GM21381 (cell line): ENCODE measurements around the gene DLG5.
A peak's percentile ranks its signal among the peaks of the same experiment; 100 is the strongest.

Source experiments
- ATAC-seq: cut with Tn5 transposase; IDR thresholded peaks from one replicate; pipeline ENCODE4 v1.9.1; 2021; ENCODE audit warnings: mild to moderate bottlenecking, moderate library complexity; ENCODE audit not compliant: unreplicated experiment

The DLG5 gene

DNA sequence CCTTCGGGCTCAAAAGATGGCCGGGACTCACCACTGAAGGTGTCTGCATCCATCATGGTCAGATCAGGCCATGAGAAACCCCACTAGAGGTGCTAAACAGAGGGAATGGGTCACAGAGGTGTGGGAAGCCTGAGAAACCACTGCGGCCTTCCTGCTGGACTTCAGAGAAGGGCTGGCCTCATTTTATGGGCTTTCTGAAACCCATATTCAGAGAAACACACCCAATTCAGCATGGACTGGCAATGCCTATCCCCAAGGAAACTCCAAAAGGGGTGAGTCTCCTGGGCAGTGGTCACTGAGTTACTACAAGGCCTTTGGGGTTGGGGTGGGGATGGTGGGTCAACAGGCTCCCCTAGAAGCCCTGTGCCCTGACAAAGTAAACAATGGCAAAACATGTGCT is 58.0 kb downstream of the DLG5 start:
- ATAC-seq, result no peak

GRCh38 chr10:77867124-77867719 is 59.3 kb downstream of the DLG5 start:
- ATAC-seq, result no peak

GRCh38 chr10:77866598-77866997 is 60.0 kb downstream of the DLG5 start:
- no peak for ATAC-seq

- no peak for ATAC-seq
These were observed 60.8 kb downstream of the DLG5 start for GRCh38 chr10:77865580-77866324.

DNA sequence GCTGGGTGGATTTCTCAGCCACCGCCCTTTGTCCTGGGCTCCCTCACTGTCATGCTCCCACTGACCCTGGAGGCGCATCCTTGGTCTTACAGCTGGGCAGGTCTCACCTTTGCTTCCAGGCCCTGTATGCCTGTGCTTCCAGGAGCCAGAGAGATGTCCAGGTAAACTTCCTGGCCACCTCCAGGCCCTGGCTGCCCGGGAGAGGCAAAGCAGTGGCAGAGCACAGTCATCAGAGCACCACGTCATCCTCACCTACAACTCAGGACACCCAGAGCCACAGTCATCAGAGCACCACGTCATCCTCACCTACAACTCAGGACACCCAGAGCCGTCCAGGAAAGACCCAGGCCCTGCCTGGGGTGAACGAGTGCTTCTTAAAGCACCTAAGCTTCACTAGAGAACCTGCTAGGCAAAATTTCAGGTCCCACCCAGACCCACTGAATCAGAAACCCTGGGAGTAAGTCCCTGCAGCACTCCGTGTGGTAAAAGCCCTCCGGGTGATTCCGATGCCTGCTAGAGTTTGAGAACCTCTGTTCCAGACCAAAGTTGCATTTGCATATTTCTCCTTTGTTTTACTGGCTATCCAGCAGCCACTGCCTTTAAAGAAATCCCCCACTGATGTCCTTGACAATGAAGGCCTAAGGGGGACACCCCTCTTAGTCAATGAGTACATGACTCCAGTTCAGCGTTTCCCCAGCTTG is 62.3 kb downstream of the DLG5 start:
- ATAC-seq, result no peak

GRCh38 chr10:77863446-77863845 is 63.1 kb downstream of the DLG5 start:
- no peak for ATAC-seq

- ATAC-seq, result no peak
These were observed 64.0 kb downstream of the DLG5 start for GRCh38 chr10:77862595-77862994.

DNA sequence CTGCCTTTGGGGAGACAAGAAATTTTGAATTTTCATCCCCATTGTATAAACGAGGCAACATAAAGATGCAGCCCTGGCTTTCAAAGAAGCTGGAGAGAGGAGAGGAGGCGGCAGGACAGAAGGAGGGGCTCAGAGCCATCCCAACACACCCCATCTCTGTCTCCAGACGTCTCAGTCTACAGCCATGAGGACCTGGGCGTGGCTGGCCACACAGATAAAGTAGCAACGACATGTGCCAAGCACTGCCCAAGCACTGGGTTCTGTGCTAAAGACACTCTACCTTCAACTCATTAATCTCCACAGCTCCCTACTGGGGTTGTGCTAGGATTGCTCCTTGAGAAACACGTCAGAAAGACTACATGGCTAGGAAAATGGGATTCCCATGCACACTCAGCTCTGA is 65.2 kb downstream of the DLG5 start:
- no peak for ATAC-seq

- no peak for ATAC-seq
These were observed 66.7 kb downstream of the DLG5 start for GRCh38 chr10:77859865-77860282.

GRCh38 chr10:77859200-77859864 is 67.2 kb downstream of the DLG5 start:
- no peak for ATAC-seq

- ATAC-seq, result no peak
These were observed 69.3 kb downstream of the DLG5 start for GRCh38 chr10:77857272-77857671.

DNA sequence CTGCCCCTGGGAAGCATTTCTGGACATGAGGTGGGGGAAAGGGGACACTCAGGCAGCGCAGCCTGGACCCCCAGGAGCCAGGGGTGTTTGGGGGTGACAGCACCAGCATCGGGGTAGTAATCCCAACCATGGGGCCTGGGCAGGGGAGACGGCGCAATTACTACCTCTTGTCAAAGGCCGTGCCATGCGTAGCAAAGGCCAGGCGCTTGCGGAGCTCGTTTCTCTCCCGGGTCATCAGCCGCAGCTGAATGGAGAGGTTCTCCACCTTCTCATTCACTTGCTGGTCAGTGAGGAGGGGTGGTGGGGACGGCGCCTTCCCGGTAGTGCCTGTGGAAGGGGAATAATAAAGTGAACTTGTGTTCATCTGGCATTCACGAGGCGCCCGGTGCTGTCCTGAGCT is 70.0 kb downstream of the DLG5 start:
- no peak for ATAC-seq

- ATAC-seq, result no peak
These were observed 71.0 kb downstream of the DLG5 start for GRCh38 chr10:77855404-77856155.

GRCh38 chr10:77854115-77854514 is 72.4 kb downstream of the DLG5 start:
- ATAC-seq, result no peak

- ATAC-seq, result no peak
These were observed 73.3 kb downstream of the DLG5 start for GRCh38 chr10:77853256-77853655.

- ATAC-seq, result no peak
These were observed 75.8 kb downstream of the DLG5 start for GRCh38 chr10:77850620-77851231.

DNA sequence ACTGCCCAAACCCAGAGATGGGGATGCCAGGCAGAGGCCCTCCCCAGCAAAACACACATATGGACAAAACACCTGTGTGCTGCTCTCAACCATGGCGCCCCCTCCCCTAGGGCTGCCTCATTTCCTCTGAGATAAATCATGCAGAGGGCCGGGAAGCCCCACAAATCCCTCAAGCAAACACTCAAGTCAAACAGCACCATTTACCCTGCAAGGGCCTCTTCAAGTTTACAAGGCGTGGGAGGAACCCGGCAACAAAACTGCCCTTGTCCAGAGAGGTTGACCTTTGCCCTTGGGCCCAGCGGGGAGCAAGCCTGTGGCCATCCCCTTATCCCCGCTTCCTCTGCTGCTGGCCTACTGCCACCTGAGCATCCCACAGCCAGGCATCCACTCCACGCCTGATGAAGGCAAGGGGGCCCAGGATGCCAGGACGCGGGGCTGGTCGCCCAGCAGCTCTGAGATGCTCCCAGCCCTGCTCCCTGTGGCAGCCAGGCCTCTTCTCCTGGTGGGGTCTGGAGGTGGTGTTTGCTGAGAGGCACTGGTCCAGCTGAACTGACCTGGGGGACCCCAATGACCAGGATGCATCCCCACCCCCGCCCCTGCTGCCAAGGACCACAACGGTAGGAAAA is 77.4 kb downstream of the DLG5 start:
- no peak for ATAC-seq

DNA sequence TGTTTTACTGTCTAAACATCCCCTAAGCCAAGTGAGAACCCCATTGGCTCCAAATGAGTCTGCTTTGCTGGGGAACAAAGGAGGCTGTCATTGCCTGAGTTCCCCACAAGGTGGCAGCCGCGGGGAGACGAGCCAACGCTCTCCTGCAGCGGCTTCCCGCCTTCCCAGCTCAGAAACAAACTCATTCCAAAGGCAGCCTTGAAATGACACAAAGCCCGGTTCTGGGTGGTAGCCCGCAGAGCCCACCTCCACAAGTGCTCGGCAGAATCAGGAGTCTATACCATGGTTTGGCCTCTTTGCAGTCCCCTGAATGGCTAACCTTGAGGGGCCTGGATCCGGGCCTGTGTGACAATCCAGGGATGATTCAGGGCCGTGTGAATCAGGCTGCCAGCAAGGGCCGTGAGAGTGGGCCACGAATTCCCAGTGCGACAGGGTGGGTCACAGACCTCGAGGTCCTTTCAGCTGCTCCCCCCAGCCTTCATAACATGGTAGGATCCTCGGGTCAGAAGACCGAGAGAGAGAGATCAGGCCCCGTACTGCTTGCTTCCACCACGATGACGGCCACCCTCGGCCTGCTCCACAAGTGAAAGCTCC is 79.7 kb downstream of the DLG5 start:
- peak; percentile 77 for ATAC-seq

- no peak for ATAC-seq
These were observed 81.1 kb downstream of the DLG5 start for GRCh38 chr10:77845451-77845850.
